HL-60/S4 (cell line): Measurements from ENCODE around the gene OTUD7B.
"Not testable (repeated sequence)": the region's sequence is repeated elsewhere in the genome, so short reads cannot be mapped to it uniquely, and the experiment has no call there.

Experiments used
- in situ Hi-C: fragments of 300-500 bp; cut with MboI; formaldehyde crosslinking; loops from 2 replicates; pipeline ENCODE4 v1.14.3; 2022; ENCODE audit warnings: low sequenced_read_pairs

Gene OTUD7B

DNA sequence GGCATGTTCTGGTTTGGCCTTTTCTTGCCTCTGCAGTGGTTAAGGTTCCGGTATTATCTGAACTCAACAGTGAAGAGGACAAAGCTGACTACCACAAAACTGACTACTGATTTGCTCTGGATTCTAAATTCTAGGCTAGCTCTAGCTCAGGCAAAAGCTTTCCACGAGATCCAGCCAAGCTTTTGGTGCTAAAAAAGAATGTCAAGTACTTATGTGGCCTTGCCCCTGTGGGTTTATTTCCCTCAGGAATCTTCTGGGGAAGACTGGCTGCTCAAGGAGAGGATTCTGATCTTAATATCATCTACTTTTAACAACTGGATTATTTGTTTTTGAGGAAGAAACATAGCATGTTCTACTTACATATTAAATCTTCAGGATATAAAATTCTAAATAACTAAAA is 47.8 kb downstream of the OTUD7B start:
- in situ Hi-C loops = no loop called here

DNA sequence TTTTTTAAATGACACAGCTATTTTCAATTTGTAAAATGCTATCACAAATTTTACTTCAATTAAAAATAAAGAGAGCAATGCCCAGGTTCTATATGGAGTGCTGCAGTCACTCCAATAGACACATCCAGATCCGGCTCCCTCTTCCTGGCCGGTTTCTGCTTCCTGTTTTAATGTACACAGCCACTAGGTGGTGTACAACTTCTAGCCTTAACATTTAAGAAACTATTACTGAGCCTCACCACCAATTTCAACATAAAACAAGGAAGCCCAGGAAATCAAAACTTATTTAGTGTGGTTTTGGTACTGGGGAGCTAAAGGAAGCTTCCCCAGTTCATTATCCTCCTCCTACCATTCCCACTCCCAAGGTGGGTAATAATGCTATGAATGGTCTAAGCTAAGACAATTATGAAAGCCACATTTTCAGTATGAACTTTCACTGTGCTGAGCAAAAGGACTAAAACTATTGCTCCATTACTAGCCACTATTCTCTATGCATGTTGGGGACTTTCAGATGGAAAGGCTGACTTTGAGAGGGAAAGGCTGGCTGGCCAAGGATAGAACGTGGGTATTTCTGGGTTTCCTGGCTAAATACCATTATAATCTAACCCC is 48.4 kb downstream of the OTUD7B start:
- in situ Hi-C loops = no loop called here

DNA sequence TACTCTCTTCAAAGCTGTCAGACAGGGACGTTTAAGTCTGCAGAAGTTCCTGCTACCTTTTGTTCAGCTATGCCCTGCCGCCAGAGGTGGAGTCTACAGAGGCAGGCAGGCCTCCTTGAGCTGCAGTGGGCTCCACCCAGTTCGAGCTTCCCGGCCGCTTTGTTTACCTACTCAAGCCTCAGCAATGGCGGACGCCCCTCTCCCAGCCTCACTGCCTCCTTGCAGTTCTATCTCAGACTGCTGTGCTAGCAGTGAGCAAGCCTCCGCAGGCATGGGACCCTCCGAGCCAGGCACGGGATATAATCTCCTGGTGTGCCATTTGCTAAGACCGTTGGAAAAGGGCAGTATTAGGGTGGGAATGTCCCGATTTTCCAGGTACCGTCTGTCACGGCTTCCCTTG is 53.0 kb downstream of the OTUD7B start:
- in situ Hi-C loops = not testable (repeated sequence)

DNA sequence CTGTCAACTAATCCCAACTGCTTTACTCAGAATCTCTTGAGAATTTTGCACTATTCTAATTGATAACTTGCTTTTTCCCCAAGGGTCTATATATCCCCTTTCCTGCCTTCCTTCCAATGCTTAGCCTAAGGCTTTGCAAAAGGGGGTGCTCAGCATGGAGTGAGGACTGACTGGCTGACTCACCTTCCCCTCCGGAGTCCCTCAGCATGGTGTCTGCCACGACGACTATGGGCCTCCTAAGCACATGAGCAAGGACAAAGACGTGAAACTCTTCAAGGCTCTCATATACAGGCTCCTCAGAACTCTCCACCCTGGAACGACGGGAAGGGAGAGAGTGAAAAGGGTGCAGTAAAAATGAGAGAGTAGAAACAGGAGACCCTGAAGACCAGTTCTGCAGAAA is 60.6 kb downstream of the OTUD7B start:
- in situ Hi-C loops = loop anchor here (25.0 kb wide), 1 partner anchor 237 kb away; no protein-coding TSS in a partner anchor

DNA sequence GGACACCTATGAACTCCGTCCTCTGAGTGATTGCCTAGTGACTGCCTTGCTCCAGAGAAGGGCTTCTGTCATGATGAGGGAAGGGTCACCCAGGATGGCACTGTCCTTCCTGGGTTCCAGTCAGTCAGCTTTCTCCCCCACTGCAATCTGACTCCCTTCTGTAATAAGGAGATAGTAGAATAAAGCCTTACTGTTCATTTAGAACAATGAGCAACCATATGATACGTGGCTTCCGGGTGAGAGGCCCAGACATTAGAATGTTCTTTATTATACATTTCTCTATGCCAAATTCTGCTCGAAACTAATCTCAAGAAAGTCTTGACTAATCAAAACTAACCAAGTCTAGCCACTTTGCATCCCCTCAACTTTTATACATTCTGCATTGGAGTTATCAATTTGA is 65.3 kb downstream of the OTUD7B start:
- in situ Hi-C loops = loop anchor here (25.0 kb wide), 1 partner anchor 242 kb away; no protein-coding TSS in a partner anchor

DNA sequence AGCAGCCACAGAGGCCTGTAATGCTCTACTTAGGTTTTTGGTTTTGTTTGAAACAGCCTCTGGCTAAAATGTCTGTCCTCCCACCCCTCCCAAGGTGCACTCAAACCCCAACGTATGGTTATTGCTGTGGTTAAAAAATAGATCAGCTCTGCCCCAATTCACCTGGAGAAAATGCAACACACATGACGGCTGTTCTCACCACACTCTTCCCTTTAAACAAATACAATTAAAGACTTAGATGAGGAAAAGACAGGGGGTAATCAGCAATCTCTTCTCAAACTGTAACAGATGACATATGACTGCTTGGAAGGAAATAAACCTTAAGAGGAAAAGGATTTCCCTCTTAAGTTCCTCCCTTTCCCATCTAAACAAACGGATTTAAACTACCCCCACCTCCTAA is 67.6 kb downstream of the OTUD7B start:
- in situ Hi-C loops = loop anchor here (25.0 kb wide), 1 partner anchor 244 kb away; no protein-coding TSS in a partner anchor

DNA sequence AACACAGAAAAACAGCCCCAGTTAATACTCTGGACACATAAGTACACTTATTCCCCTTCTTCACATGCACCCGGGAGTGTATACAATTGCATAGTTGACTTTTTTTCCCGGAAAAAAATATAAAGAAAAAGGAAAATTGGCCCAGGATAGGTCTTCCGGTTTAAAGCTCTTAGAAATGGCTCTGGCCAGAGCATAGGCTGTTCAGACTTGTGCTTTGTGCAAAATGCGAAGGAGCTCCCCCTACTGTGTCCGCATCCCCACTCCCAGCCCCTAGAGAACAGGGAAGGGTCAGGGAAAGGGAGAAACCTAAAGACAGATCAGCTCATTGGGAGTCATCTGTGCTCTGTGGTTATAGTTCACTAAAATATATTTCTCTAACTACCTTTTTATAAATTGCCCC is 68.3 kb downstream of the OTUD7B start:
- in situ Hi-C loops = loop anchor here (25.0 kb wide), 1 partner anchor 245 kb away; no protein-coding TSS in a partner anchor

DNA sequence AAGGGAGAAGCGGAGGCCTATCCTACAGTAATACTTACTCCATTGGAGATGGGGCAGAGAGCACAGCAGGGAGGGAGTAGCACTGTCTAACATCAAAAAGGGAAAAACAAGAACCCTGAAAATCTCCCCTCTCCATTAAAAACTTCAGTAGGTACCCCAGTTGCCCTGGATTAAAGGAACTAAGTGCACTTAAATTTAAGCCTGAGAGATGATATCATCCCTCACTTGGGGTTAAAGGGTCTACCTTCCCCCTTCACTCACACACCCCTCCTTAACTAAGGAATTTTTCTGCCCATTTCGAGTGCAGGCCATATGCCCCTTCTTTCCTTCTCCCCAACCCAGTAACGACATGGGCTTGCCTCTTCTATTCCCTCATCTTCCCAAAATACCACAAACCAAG is 70.1 kb downstream of the OTUD7B start:
- in situ Hi-C loops = loop anchor here (25.0 kb wide), 1 partner anchor 247 kb away; no protein-coding TSS in a partner anchor

DNA sequence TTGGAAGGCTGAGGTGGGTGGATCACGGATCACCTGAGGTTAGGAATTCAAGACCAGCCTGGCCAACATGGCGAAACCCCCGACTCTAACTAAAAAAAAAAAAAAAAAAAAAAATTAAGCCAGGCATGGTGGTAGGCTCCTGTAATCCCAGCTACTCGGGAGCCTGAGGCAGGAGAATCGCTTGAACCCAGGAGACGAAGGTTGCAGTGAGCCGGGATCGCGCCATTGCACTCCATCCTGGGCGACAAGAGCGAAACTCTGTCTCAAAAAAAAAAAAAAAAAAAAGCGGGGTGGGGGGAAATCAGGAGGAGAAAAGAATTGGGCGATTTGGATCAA is 71.9 kb downstream of the OTUD7B start:
- in situ Hi-C loops = loop anchor here (25.0 kb wide), 1 partner anchor 249 kb away; no protein-coding TSS in a partner anchor

DNA sequence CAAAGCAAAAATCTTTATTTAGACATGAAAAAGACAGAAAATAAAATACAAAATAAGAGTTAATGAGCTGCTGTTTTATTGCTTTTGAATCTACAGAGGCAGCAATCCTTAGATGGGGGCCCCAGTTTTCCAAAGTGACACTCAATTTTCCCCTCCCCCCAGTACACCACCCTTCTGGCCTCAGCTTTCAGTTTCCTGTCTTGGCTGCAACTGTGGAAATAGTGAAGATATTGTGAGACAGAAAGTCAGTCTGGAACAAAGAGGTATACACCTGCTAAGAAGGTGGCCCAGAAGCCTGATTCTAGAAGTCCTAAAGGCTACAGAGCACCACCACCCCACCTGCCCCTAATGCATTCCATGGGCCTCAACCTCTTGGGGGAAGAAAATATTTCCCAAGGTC is 72.8 kb downstream of the OTUD7B start:
- in situ Hi-C loops = loop anchor here (25.0 kb wide), 1 partner anchor 250 kb away; no protein-coding TSS in a partner anchor

DNA sequence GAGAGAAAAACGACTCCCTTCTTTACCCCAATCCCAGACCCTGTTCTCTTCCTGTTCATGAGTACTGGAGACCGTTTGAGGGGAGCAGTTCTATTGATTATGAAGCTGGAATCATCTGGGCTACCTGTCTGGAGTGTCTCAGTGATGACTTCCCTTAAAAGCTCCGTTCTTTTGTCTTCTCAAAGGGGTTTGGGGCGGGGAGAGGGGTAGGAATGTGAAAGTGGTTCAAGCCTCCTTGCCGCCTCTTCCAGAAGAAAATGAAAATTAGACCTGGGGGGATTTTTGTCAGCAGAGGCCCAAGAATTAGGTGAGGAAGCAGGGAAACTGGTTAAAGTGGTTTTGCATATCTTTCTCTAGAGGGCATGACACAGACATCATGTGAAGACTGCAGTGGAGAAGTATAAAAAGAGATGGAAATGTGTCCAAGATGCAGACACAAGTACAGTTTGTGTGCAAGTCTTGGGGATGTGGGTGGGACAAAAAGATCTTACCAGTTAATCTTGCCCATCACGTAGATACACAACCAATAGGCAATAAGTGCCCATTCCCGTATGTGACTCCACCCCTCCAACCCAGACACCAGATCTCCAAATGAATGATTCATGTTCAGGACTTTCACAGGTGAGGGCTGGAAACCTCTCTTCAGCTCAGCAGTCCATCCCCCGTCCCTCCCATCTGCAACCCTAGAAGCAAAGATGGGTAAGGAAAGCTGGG is 73.4 kb downstream of the OTUD7B start:
- in situ Hi-C loops = loop anchor here (25.0 kb wide), 1 partner anchor 250 kb away; no protein-coding TSS in a partner anchor

DNA sequence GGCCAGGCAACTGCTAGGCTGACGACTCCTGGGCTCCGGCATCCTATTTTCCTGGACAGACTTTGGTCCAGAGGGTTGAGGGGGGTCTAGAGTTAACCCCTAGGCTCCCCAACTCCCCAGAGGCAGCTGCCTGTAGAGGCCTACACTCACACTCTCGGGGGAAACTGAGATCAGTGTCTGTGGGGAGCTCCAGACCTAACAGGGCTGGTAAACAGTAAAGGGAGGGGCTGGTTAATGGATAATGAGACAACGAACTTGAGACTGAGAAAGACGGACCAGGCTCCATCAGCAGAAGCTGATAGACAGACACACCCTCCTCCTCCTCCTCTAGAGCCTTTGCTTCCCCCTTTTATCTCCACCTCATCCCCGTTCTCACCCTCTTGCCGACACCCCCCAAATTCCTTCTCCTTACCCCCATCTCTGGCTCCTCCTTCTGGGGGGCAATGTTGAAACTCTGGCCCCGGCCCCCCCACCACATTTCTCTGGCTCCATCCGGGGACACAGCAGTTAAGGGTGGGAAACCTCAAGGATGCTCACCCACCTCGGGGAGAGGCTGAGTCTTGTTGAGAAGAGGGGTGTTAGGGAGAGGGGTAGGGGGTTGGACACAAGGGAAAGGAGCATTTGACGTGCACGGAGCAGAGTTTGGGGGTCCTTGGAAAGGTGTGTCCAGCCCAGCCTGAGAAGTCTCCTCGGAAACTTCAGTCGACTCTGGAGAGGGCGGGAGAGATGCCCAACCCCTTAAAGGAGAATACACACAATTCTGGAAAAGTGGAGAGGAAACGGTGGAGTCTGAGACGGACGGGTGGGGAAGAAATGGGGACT is 74.1 kb downstream of the OTUD7B start, which contains the start of gene MTMR11:
MTMR11 (minus strand) TSS at position 710 of the 822 bp plus-strand sequence; CDS start at position 478, 232 bp downstream.
- in situ Hi-C loops = loop anchor here (25.0 kb wide), 1 partner anchor 251 kb away; no protein-coding TSS in a partner anchor

DNA sequence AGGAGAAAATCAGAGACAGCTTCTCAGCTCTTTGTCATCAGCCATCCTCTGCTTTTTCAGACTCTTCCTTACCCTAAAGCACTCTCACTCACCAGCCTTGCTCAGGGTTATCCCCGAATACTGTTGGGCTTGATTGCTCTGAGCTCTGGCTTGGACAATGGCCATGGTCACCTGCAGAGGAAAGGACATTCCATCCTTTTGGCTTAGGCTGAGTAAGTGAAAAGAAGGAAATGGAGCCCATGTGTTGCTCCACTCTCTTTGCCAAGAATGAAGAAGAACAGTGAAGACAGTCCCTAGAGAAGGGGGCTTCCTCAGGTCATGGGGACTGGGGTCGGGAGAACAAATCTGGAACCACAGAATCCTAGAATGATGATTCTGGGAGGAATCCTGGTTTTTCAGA is 76.2 kb downstream of the OTUD7B start:
- in situ Hi-C loops = loop anchor here (25.0 kb wide), 1 partner anchor 253 kb away; no protein-coding TSS in a partner anchor

DNA sequence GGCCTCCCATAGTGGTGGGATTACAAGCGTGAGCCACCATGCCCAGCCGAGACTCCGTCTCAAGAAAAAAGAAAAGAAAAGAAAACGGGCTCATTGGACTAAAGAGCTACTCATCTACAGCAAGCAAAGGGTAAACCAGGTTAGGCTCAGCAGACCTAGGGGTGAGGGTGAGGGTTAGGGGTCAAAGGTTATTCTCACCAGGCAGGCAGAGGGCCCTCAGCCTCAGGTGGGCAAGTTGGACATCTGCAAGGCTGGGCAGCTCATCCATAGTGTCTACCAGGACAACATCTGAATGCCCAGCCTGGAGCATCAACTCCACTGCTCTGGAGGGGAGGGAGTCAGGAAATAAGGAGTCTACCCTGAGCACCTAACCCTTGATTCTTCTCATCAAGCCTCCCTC is 77.3 kb downstream of the OTUD7B start:
- in situ Hi-C loops = loop anchor here (25.0 kb wide), 1 partner anchor 254 kb away; no protein-coding TSS in a partner anchor

DNA sequence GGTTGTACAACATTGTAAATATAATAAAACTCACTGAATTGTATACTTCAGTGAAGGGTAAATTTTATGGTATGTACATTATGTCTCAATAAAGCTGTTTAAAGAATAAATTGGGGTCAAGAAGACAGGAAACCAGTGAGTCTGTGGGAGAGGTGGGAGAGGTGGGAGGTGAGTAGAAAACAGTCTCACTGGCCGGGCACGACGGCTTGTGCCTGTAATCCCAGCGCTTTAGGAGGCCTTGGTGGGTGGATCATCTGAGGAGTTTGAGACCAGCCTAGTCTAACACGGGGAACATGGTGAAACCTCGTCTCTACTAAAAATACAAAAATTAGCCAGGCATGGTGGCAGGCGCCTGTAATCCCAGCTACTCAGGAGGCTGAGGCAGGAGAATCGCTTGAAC is 78.1 kb downstream of the OTUD7B start:
- in situ Hi-C loops = loop anchor here (25.0 kb wide), 1 partner anchor 255 kb away; no protein-coding TSS in a partner anchor

DNA sequence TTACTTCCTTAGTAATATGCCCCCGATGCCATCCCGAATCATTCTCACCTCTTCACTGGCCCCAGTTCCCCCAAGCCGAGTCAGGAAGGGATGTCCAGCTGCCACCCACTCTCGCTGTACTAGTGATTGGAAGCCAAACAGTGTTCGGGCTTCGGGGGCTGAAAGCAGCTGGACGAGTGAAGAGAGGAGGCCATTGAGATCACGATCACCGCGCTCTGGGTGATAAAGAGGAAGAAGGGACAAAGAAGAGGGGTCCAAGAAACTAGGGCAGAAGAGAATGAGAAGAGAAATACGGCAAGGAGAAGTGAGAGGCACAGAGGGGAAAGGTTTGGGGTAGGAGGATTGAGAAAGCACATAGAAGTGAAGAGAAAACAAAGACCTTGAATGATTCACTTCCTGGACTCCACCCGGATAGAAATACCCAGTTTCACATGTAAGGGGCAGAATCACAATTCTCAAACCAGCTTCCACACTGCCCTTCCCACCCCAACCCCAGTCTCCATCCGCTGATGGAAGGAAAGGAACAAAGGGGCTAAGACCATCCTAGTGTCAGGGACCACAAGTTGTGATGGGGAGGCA is 79.2 kb downstream of the OTUD7B start:
- in situ Hi-C loops = loop anchor here (25.0 kb wide), 1 partner anchor 256 kb away; no protein-coding TSS in a partner anchor

DNA sequence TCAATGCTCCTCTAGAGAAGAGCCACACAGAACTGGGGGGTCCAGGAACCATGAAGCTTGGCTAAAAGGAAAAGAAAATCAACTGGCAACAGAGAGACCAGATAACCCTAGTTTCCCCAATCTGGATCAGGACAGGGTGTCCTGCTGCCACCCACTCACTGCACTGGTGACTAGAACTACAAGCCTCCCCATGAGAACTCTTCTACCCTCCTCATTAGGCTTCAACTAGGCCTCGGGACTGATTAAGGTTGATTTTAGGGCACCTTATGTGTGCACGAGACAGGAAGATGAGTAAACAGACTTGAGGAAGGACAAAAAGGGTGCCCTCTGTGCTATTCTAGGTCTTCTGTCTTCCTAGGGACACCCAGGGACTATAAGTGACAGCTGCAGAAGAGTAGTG is 80.7 kb downstream of the OTUD7B start:
- in situ Hi-C loops = loop anchor here (25.0 kb wide), 1 partner anchor 257 kb away; no protein-coding TSS in a partner anchor

DNA sequence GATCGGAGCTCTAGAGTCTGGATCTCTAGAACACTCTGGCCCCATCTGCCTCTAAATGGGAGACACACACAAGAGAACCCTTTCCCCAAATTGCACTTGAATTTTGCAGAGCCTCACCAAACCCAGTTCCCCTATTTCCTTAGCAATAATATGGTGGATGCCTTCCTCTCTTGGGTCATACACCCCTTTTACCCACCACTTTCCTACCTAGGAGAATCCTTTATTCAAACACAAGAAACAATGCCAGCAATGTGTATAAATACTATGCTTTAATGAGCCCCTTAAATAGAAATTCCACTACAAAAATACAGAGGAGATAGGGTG is 82.2 kb downstream of the OTUD7B start:
- in situ Hi-C loops = loop anchor here (25.0 kb wide), 1 partner anchor 259 kb away; no protein-coding TSS in a partner anchor

DNA sequence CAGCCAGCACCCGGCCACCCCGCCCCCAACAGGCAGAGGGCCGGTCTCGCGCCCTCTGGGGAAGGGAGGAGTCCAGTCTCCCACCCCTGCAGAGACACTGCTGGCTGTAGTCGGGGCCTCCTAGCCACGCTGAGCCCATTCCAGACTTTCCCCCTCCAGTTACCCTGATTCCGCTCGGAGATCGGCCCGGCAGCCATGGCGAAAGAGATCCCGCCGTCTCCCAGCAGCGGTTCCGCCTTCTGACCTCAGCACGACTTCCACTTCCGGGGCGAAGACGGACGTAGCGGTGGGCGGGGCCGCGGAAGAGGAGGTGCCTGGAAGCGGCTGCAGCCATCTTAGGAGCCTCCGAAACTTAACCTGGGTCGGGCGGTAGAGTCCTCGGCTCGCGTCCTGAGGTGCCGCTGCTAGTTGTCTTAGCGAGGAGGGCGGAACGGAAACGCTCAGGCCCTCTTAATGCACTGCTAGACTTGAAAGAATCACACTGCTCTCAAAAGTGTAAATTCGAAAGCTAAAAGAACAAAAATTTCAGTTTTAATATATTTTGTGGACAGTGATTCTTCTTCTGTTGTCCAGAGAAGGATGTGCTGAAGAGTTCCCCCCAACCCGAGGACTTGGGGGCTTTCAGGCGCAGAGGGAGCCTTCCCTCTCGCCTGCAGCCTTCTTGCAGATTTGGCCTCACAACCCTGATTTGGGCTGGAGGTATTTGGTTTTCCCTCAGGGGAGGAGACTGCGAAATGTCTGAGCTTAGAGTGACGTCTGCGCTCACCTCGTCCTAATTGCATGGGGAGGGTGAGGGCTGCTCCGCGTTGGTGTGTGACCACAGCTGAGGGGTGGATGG is 82.7 kb downstream of the OTUD7B start, which contains the start of gene SF3B4:
SF3B4 (minus strand) TSS at position 241 of the 838 bp plus-strand sequence; CDS start at position 197, 44 bp downstream.
- in situ Hi-C loops = loop anchor here (25.0 kb wide), 1 partner anchor 260 kb away; no protein-coding TSS in a partner anchor
